PFSK-1 (cell line): ENCODE results near the gene RPP14.

Experiments used
- FOXP2 ChIP-seq: optimal IDR thresholded peaks from 2 replicates; pipeline ENCODE3; 2011; ENCODE audit warnings: borderline replicate concordance, control low read depth, inconsistent platforms; ENCODE audit not compliant: insufficient read depth; ENCODE audit errors: extremely low read length, extremely low read depth
- POLR2AphosphoS5 ChIP-seq: IDR thresholded peaks from 2 replicates; pipeline ENCODE4 v1.6.1; 2012; ENCODE audit warnings: low read depth, mild to moderate bottlenecking, control low read depth, low read length, moderate library complexity
- SIN3A ChIP-seq: IDR thresholded peaks from 2 replicates; pipeline ENCODE4 v1.6.1; 2012; ENCODE audit warnings: mild to moderate bottlenecking, low read length, moderate library complexity, borderline replicate concordance; ENCODE audit not compliant: insufficient read depth
- TAF1 ChIP-seq: IDR thresholded peaks from 2 replicates; pipeline ENCODE4 v1.6.1; 2012; ENCODE audit warnings: low read length, control low read depth, borderline replicate concordance; ENCODE audit not compliant: insufficient read depth
- TF ChIP-seq, protein P1 (sequence below), 2 experiments: IDR thresholded peaks; 2 replicates each; pipeline versions ENCODE4 v1.6.1 to v1.8.0; 2011 to 2012; ENCODE audit warnings: low read depth in 2 of 2, low read length in 2 of 2, control low read depth in 1 of 2, inconsistent platforms in 1 of 2, mild to moderate bottlenecking in 1 of 2, moderate library complexity in 1 of 2; ENCODE audit not compliant: insufficient read depth in 1 of 2

Gene RPP14

DNA sequence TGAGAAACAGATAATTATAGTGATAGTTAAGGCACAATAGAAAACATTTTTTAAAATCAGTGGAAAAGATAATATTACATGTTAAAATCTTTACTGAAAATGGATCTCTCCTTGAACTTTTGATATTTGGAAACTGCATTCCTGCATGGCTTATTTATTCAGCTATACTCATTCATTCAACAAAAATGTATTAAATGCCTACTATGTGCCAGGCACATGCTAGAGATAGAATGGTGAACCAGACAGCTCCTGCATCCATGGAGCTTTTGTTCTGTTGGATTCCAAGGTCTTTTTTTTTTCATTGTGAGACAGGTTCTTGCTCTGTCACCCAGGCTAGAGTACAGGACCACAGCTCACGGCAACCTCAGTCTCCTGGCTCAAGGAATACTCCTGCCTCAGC, 31.1 kb downstream of the RPP14 start:
- no peak for TF ChIP-seq SIN3A

DNA sequence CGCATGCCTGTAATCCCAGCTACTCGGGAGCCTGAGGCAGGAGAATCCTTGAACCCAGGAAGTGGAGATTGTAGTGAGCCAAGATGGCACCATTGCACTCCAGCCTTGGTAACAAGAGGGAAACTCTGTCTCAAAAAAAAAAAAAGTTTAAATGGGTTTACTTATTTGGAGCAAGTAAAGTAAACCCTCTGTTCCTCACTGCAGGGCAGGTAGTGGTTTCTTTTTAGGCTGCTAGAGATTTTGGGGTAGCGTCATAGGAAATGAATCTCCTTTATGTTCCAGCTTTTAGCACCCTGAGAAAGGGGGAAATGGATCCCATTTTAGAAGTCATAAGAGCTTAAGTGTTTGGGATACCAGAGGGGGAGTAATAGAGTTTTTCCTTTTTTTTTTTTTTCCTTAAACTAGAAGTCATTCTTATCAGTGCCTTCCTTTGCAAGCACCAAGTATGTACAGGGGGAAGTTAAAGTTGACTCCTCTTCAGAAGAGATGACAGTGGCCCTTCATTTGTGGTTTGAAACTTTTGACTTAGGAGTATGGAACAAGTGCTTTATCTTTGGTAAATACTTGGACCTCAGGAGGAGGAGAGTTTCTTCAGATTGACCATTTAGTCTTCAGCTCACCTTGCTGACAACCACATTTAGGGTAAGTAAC, 34.7 kb downstream of the RPP14 start:
- no peak for TF ChIP-seq SIN3A
- no peak for TF ChIP-seq FOXP2
- no peak for TF ChIP-seq POLR2AphosphoS5
- TF ChIP-seq, protein P1, sequence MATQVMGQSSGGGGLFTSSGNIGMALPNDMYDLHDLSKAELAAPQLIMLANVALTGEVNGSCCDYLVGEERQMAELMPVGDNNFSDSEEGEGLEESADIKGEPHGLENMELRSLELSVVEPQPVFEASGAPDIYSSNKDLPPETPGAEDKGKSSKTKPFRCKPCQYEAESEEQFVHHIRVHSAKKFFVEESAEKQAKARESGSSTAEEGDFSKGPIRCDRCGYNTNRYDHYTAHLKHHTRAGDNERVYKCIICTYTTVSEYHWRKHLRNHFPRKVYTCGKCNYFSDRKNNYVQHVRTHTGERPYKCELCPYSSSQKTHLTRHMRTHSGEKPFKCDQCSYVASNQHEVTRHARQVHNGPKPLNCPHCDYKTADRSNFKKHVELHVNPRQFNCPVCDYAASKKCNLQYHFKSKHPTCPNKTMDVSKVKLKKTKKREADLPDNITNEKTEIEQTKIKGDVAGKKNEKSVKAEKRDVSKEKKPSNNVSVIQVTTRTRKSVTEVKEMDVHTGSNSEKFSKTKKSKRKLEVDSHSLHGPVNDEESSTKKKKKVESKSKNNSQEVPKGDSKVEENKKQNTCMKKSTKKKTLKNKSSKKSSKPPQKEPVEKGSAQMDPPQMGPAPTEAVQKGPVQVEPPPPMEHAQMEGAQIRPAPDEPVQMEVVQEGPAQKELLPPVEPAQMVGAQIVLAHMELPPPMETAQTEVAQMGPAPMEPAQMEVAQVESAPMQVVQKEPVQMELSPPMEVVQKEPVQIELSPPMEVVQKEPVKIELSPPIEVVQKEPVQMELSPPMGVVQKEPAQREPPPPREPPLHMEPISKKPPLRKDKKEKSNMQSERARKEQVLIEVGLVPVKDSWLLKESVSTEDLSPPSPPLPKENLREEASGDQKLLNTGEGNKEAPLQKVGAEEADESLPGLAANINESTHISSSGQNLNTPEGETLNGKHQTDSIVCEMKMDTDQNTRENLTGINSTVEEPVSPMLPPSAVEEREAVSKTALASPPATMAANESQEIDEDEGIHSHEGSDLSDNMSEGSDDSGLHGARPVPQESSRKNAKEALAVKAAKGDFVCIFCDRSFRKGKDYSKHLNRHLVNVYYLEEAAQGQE (IDR thresholded peaks at IDR 0.05; ENCODE audit: insufficient read depth in 1 of 2, low read depth in 2 of 2, low read length in 2 of 2) = no peak
- no peak for TF ChIP-seq TAF1

DNA sequence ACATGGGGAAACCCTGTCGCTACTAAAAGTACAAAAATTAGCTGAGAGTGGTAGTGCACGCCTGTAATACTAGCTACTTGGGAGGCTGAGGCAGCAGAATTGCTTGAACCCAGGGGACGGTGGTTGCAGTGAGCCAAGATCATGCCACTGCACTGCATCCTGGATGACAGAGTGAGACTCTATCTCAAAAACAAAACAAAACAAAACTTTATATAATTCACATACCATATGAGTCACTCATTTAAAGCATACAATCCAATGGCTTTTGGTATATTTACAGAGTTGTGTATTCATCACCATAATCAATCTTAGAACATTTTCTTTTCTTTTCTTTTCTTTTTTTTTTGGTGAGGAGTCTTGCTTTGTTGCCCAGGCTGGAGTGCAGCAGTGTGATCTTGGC, 35.3 kb downstream of the RPP14 start:
- TF ChIP-seq SIN3A = no peak

DNA sequence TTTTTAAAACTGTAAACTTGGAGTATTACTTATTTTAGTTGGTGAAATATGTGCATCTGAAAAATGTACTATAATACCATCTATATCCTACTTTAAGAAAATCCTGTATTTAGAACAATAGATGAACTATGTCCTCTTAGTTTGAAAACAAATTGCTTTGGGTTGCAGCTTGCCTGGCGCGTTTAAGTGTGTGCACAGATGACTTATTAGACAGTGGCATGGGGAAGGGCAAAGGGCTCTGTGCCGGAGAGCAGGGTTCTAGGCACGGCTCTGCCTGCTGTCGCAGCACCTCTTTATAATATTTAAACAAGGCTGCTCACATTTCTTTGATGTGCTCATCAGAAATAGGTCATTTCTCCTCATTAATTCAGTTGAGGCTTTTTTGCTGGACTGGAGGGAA, 36.6 kb downstream of the RPP14 start:
- TF ChIP-seq FOXP2 (no peak), SIN3A (no peak), TAF1 (no peak), POLR2AphosphoS5 (no peak)
- TF ChIP-seq, protein P1 (IDR thresholded peaks at IDR 0.05; ENCODE audit: insufficient read depth in 1 of 2, low read depth in 2 of 2, low read length in 2 of 2) = no peak

DNA sequence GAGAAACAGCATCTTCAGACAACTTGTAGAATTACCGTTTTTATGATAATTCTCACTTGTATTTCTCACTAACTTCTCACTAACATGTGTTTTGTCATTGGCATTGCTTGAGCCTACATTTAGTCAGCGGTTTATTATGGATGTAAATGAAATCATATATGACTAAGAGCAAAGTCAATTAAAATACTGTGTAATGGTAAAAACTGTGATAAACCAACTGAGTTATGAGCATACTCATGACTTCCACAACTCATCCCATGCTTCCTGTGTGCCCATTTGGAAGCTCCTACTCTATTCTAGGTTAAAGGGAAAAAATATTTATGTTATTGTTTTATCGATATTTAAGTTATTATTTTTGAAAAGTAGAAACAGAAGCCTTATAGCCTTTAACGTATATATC, 39.4 kb downstream of the RPP14 start:
- TF ChIP-seq, protein P1 (IDR thresholded peaks at IDR 0.05; ENCODE audit: insufficient read depth in 1 of 2, low read depth in 2 of 2, low read length in 2 of 2) = no peak
- TF ChIP-seq FOXP2 (no peak), SIN3A (no peak), TAF1 (no peak)

DNA sequence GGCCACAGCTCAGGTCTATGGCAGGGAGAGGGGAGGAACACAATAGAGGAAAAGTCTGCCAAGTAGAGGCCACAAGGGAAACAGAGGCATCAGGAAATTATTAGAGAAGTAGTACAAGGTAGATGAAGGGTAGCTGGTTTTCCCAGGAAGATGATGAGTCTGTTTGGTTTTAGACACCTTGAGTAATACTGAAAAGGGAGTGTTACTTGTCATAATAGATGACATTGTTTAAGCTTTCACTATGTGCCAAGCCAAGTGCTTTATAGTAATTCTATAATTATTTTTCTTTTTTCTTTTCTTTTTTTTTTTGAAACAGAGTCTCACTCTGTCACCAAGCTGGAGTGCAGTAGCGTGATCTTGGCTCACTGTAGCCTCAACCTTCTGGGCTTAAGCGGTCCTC, 40.3 kb downstream of the RPP14 start:
- TF ChIP-seq, protein P1 (IDR thresholded peaks at IDR 0.05; ENCODE audit: insufficient read depth in 1 of 2, low read depth in 2 of 2, low read length in 2 of 2) = no peak
- TF ChIP-seq FOXP2 (no peak), SIN3A (no peak), TAF1 (no peak), POLR2AphosphoS5 (no peak)
